HG02884 (cell line): ENCODE data around the gene EXOSC5.

Experiments
- ATAC-seq: cut with Tn5 transposase; IDR thresholded peaks from one replicate; pipeline ENCODE4 v1.9.1; 2021; ENCODE audit warnings: mild to moderate bottlenecking, moderate library complexity; ENCODE audit not compliant: unreplicated experiment

Gene EXOSC5

DNA sequence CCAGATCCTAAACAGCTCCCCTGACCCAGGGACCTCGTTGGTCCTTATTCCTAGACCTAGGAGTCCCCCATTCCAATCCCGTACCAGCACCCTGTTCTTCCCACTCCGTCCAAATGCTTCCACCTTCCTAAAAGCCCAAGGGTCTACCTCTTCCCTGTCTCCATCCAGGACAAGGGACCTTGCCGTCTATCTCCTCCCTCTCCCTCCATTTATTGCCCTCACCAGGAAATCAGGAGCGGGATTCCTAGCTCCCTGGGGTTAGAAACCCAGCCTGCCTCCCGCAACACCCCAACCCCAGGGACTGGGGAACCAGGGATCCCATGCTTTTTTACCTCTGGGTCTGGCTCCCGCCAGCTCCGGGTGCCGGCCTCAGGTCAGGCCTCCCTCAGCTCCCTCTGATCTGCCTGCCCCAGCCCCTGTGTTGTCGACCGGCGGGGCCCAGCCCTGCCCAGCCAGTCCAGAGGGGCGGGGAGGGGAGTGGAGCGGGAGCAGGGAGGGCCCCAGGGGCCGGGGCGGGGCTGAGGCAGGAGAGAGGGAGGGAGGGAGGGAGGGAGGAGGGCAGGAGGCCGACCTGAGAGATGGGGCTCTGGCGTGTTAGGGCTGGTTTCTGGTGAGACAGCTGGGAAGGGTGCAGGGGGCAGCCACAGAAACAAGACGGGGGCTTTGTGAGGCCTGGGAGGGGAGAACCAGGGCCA, 29.9 kb upstream of the EXOSC5 start, which contains the start of gene B3GNT8:
TSS of gene B3GNT8 (minus strand) at position 423 of the 695 bp plus-strand sequence. CDS start 596 bp downstream, outside the sequence.
- ATAC-seq: no peak

DNA sequence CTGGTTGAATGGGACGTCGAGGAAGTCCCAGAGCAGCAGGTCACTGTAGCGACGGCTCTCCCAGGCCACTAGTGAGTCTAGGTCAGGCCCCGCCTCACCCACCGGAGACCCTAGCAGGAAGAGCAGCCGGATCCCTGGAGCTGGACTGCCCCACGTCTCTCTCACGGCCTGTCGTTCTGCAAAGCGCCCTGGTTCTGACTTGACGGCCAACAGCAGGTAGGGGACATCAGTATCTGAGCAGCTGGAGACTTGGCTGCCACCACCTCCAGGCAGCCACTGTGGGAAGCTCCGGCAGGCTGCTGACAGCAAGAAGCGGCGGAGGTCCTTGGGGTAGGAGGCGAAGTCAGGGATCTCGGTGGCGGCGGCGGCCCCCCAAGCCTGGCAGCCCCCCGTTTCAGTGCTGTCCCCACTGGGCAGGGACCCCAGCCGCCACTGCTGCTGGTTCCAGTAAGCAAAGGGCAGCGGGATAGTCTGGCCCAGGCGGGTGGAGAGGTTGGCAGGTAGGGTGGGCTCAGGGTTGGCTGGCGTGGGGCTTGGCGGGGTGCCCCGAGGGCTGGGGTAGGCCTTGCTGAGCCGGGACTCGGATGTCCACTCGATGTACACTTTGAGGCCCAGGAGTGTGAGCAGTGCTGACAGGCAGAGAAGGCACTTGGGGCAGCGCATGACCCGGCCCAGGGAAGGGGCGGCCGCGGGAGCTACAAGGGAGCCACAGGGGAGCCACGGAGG, 29.1 kb upstream of the EXOSC5 start:
- no peak for ATAC-seq

DNA sequence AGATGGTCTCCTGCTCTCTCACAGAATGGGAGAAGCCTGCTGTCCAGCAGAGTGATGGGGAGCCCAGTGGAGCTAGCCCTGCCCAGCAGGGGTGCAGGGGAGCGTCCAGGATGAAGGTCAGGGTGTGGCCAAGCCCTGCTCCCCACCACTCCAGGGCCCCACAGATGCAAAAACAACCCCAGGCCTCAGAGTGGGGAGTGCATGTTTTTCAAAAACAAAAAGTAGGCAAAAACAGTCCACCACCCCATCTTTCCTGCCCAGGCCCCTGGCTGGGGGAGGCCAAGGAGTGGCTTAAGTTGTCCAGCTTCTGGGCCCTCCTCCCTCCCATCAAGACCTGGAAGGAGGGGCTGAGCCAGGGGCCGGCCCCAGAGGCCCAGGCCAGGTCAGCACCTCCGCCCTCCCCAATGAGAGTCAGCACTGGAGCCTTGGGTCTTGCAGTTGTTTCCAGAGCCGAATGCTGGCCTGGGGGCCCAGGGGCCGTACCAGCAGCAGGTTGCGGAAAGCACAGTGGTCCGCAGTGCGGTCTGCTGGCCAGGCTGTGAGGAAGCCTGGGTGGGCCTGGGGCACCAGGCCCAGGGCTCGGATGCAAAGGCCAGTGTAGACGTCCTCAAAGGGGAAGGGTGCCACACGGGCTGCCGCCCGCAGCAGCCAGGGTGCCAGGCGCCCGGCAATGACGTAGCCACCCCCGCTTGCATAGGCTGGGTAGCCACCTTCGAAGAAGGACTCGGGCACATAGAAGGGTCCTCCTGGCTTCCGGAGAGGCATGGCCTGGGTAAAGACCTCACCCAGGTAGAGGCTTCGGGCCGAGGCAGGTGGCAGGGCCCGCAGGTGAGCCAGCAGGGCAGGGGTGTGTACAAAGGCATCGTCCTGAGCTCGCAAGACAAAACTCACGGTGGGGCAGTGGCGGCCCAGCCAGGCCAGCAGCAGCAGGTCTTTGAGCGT, 28.3 kb upstream of the EXOSC5 start:
- no peak for ATAC-seq

DNA sequence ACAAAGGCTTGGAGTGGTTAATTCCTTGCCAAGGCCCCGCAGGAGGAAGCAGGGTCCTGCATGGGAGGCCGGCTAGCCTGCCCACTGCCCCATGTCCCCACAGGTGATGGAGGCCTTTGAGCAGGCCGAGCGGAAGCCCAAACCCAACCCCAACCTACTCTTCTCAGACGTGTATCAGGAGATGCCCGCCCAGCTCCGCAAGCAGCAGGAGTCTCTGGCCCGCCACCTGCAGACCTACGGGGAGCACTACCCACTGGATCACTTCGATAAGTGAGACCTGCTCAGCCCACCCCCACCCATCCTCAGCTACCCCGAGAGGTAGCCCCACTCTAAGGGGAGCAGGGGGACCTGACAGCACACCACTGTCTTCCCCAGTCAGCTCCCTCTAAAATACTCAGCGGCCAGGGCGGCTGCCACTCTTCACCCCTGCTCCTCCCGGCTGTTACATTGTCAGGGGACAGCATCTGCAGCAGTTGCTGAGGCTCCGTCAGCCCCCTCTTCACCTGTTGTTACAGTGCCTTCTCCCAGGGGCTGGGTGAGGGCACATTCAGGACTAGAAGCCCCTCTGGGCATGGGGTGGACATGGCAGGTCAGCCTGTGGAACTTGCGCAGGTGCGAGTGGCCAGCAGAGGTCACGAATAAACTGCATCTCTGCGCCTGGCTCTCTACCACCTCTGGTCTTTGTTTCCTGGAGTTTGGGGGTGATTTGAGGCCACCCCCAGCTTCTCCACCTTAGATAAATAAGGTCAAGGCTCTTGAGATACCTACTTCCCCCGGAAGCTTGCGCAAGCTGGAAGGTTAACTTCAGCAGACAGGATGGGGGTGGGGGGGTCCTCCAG, 27.4 kb upstream of the EXOSC5 start:
- ATAC-seq: no peak

DNA sequence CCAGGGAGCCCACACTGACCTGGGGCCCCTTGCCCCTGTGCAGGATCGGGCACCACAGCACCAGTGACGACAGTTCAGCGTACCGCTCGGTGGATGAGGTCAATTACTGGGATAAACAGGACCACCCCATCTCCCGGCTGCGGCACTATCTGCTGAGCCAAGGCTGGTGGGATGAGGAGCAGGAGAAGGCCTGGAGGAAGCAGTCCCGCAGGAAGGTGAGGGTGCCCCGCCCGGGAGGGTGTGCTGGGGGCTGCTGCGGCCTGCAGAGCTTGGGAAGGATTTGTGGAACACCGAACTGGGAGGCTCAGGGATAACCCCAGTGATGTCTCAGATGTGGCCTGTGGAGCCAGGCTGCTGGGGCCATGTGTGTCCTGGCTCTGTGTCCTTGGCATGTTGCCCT, 25.8 kb upstream of the EXOSC5 start:
- no peak for ATAC-seq

DNA sequence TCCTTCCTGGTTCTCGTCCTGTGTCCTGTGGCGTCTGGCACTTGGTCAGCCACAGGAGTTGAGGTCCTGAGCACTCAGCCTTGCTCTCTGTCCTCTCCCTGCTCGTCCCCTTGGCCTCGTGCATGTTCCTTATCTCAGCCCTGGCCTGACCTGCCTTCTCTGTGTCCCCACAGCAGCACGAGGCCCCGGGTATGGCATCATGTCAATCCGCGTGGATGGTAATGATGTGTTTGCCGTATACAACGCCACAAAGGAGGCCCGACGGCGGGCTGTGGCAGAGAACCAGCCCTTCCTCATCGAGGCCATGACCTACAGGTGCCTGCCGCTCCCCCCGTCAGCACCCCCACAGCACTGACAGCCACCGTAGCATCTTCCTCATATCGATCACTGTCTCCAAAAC, 25.3 kb upstream of the EXOSC5 start:
- ATAC-seq: no peak

DNA sequence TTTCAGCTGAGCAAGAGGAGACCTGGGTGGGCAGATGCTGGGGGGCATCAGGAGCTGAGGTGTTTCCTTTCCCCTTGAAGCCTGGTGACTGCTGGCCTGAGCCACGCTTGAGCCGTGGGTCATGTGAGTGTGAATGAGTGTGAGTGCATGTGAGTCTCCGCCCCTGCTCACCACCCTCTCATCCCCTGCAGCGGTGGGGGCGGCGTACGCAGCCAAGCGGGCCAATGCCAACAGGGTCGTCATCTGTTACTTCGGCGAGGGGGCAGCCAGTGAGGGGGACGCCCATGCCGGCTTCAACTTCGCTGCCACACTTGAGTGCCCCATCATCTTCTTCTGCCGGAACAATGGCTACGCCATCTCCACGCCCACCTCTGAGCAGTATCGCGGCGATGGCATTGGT, 24.8 kb upstream of the EXOSC5 start:
- no peak for ATAC-seq

DNA sequence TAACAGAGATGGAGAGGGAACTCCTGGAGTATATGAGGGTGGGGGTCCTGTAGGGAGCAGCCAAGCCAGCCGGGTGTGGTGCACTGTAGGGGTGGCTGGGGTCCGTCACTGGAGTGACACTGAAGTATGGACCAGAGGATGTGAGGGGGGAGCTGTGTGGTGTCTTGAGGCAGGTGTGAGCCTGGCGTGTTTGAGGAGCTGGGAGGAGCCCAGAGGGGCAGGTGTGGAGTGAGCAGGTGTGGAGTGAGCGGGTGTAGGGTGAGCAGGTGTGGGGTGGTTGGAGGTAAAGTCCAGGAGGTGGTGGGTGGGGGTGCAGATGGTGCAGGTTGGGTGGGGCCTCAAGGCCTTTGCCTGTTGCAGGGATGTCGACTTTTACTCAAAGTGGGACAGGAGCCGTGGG, 24.2 kb upstream of the EXOSC5 start:
- no peak for ATAC-seq

DNA sequence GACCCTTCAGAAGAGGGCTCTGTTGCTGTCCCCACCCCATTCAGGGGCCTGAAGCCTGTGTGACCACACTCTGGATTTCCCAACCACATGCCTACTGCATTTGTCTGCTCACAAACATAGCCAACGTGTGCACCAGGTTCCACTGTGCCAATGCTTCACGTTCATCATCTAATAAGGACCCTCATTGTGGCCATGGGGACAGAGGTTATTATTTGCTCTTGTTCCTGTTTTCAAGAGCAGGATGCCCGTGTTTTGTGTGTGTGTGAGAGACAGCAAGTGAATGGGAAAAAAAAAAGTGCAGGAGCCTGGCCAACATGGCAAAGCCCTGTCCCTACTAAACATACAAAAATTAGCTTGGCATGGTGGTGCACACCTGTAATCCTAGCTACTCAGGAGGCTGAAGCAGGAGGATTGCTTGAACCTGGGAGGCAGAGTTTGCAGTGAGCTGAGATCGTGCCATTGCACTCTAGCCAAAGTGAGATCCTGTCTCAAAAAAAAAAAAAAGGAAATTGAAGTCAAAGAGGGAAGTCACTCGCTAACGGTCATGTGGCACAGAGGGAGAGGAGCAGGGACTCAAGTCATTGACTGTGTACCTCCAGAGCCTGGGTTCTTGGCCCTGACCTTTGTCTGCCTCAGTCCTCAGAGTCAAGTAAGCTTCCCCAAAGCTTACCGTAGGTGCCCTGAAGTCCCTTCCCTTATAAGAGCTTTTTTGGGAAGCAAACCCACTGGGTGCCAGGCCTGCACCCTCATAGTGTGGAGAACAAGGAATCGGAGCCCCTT, 23.1 kb upstream of the EXOSC5 start:
- ATAC-seq: no peak

DNA sequence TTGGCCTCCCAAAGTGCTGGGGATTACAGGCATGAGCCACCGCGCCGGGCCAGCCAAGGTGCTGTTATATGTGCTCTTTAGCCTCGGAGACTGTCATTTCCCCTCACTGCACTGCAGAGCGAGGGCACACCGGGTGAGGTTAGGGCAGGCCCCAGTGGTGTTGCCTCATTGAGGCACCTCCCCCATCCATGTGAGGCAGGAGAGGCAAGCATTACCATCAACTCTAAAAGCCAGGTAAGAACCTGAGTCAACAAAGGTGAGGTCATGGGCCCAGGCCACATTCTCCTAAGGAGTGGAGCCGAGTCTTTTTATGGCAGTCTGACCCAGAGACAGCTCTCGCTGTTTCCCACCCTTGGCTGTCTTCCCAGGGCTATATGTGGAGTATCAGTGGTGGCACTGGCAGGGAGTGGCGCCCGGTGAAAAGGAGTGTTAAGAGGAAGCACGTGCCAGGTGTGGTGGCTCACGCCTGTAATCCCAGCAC, 19.1 kb upstream of the EXOSC5 start:
- ATAC-seq: no peak

DNA sequence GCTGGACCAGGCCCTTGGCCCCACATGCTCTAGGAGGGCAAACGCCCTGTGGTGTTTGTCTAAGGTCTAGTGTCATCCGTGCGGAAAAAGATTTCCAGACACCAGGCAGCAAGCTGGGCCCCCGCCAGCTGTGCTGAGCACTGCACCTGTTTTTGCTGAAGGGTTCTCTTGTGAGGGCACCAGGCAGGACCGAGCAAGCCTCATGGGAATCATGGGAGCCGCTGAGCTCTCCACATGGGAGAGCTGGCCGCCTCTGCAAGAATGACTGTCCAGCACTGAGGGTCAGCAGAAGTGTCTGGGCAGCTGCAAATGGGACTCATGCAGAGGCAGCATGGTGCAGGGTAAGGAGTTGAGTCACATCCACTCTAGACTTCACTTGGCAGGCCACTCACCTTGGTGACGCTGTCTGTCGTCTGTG, 18.0 kb upstream of the EXOSC5 start:
- no peak for ATAC-seq

DNA sequence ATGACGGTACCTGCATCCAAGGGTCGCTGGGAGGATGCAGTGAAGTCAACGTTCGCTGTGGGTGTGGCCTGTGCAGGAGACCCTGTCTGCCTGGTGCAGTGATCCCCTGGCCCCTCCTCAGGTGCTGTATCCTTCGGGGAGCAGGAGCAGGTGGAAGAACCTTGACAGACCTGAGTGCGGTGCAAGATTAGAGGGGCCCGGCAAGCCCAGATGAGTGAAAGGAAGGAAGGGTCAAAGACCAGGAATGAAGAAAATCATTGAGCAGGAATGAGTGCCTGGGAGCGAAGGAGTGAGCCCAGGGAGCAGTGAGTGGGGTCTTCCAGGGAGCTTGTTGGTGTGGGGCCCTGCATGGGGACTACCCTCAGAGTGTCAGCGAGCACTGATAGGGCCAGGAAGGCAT, 17.3 kb upstream of the EXOSC5 start:
- ATAC-seq: no peak

DNA sequence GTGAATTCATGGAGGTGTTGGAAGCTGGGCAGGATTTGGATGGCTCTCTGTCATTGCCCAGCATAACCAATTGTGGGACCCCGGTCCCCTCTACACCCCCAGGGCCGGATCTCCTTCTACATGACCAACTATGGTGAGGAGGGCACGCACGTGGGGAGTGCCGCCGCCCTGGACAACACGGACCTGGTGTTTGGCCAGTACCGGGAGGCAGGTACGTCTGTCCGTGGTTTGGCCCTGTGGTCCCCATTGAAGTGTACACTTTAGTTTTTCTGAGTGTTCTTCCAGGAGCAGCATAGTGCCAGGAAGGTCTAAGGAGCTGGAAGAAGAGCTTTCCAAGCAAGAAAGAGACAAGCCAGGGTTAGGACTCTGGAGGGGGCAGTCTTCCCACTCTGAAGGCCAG, 16.8 kb upstream of the EXOSC5 start:
- ATAC-seq: no peak

DNA sequence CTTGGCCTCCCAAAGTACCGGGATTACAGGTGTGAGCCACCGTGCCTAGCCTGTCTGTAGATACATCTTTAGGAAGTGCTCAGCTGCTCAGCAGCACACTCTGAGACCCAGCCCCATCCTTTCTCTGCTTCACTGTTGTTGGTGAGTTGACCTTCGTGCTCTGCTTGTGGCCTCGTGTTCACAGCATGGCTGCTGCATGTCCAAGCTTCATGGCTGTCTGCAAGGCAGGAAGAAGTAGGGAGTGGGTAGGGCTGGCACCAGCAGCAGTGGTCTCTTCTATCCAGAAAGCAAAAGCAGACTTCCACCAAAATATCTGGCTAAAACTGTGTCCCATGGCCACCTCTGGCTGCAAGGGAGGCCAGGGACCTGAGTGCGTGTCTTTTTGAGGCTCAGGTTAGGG, 15.8 kb upstream of the EXOSC5 start:
- no peak for ATAC-seq

DNA sequence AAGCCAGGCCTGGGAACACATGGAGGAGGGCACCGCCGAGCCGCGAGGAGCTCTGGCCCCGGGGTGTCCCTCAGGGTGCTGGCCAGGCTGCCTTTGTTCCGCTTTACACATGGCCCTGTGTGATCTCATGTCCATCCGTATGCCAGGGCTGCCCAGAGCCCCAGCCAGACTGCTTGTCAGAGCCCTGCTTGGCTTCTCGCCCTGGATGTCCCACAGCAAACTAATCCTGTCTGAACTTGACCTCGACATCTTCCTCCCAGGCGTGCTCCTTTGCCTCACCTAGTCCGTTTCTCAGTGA, 14.8 kb upstream of the EXOSC5 start:
- no peak for ATAC-seq

DNA sequence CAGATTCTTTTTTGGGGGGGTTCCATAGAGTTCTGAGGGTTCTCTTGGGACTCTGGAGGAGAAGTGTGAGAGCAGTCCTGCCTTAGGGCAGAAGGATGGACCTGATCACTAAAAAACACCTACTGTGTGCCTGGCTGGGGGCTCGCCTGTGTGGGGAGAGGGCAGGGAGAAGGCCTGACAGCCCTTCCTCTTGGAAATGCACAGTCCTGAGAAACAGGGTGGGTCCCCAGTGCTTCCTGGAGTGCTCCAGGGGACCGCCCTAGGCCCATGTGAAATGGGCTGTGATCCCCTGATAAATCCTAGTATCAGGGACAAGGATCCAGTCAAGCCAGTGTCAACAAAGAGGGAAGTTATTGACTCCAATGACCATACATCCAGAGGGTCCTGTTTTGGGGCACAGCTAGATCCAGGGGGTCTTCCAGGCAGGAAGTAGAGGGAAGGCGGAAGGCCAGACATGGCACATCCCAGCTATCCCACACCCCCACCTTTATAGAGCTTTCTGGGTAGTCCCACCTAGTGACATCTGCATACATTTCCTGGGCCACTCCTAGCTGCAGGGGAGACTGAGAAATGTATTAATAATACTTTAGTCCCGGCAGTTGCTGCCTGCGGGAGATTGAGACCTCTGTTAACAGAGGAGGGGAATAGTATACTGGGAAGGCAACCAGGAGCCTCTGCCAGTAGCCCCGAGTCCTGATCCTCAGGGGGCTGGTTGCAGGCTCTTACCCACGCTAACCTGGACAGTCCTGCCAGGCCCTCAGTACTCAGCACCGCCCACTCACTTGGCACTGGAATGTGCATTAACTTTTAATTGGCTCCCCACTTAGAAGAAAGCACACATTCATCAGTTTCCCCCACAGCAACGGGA, 14.2 kb upstream of the EXOSC5 start:
- ATAC-seq: no peak

DNA sequence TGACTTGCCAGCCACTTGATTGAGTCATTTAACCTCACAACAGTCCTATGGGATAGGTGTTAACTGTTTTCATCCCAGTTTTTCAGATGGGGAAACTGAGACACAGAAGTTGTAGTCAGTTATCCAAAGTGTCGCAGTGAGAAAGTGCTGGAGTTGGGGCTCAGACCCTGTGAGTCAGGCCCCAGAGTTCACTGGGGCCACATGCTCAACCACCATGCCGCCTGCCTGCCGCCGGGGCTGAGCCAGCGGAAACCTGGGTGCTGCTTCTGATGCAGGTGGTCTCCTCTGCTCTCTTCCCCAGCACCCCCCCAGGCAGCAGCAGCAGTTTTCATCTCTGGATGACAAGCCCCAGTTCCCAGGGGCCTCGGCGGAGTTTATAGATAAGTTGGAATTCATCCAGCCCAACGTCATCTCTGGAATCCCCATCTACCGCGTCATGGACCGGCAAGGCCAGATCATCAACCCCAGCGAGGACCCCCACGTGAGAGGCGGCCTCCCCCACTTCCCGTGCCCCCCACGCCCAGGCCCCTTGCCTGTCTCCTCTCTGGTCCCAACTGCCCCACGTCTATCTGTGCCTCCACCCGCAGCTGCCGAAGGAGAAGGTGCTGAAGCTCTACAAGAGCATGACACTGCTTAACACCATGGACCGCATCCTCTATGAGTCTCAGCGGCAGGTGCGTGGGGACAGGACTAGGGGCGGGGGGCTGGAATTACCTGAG, 13.3 kb upstream of the EXOSC5 start:
- no peak for ATAC-seq

DNA sequence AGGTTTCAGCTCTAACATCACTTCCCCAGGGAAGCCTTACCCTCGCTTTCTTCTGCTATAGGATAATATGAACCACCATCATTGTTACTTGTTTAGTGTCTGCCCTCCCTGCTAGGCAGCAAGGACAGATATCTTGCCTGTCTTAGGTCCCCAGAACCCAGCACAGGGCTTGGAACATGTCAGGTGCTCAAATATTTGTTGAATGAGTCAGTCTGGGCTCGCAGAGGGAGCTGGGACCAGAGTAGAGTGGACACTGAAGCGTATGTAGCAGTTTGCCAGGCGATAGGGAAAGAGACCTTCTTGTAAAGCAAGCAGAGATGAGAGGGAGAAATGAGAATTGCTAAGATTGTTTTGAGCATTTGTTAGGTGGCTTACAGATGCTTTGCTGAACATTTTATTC, 12.1 kb upstream of the EXOSC5 start:
- ATAC-seq: no peak
